ENCODE measurements around the gene GNG12. TPM values are rescaled to one million over a fixed set of nuclear protein-coding genes. Genes with fewer than 3 reads are reported as not detected.

GNG12 gene
- total RNA-seq, 4 donors from 2014 or later, result 69.1 to 161 (median 97.7) TPM

- TF ChIP-seq, protein P1, sequence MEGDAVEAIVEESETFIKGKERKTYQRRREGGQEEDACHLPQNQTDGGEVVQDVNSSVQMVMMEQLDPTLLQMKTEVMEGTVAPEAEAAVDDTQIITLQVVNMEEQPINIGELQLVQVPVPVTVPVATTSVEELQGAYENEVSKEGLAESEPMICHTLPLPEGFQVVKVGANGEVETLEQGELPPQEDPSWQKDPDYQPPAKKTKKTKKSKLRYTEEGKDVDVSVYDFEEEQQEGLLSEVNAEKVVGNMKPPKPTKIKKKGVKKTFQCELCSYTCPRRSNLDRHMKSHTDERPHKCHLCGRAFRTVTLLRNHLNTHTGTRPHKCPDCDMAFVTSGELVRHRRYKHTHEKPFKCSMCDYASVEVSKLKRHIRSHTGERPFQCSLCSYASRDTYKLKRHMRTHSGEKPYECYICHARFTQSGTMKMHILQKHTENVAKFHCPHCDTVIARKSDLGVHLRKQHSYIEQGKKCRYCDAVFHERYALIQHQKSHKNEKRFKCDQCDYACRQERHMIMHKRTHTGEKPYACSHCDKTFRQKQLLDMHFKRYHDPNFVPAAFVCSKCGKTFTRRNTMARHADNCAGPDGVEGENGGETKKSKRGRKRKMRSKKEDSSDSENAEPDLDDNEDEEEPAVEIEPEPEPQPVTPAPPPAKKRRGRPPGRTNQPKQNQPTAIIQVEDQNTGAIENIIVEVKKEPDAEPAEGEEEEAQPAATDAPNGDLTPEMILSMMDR (IDR thresholded peaks at IDR 0.05; ENCODE audit: low read depth), result no peak
These were observed 177.7 kb downstream of the GNG12 start for GRCh38 chr1:67655581-67655980.

- TF ChIP-seq, protein P1 (IDR thresholded peaks at IDR 0.05; ENCODE audit: low read depth), result no peak
These were observed 180.0 kb downstream of the GNG12 start for GRCh38 chr1:67653304-67653703.

DNA sequence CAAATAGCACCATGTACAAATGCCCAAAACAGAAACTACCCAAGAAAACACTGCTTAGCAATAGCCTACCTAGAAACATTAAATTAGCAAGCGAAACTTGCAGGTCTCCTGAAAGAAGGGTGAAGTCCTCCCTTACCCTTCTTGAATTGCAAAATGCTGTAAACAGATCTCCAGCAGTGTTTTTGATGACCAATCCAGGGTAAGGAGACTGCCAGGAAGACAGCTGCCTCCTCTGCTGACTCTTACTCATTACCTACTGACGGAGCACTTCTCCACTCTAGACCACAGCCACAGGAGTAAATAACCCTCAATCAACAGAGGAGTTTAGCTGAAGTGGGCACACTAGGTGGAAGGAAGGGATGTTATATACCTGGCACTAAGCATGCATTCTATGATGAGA is 180.5 kb downstream of the GNG12 start:
- TF ChIP-seq, protein P1 (IDR thresholded peaks at IDR 0.05; ENCODE audit: low read depth), result no peak

Small RNA genes within 50 kb of the gene (small RNA-seq; reads per million reads assigned to genes)
- not detected for gene RN7SL392P
- not detected for gene RNU7-80P

Other genes with a start within 250 kb of the GNG12 start
- 10 to 100 TPM; 45.9 to 85.5 (median 66.8) TPM for gene GADD45A, start 148.3 kb downstream of the GNG12 start, total RNA-seq
- 1 to 10 TPM in 1 of 4 donors, under 1 TPM in 3; 0.38 to 1.1 (median 0.58) TPM for gene DIRAS3, start 217.2 kb upstream of the GNG12 start, total RNA-seq

Data from subcutaneous adipose tissue (tissue), 4 donors.